Stimulated activated naive CD4-positive, alpha-beta T cell (primary cell): Measurements from ENCODE around the gene MAGI3.
"Not testable (repeated sequence)": the region's sequence is repeated elsewhere in the genome, so short reads cannot be mapped to it uniquely, and the experiment has no call there.

Experiments used
- DNase-seq, 6 experiments: peaks; one replicate each; lab custom pipeline; 2025; lab: John Stamatoyannopoulos, UW

Gene MAGI3

GRCh38 chr1:113692342-113692741 lies 302.0 kb downstream of the MAGI3 start:
- DNase-seq = no peak

- DNase-seq = no peak
These were observed 302.6 kb downstream of the MAGI3 start for GRCh38 chr1:113692824-113693431.

- DNase-seq = no peak
These were observed 304.6 kb downstream of the MAGI3 start for GRCh38 chr1:113694910-113695309.

- DNase-seq = peak in 1 of 6 experiments; percentile 2
These were observed 311.1 kb downstream of the MAGI3 start for GRCh38 chr1:113701429-113701828.

GRCh38 chr1:113714606-113715269 lies 324.4 kb downstream of the MAGI3 start:
- DNase-seq = no peak

- not testable (repeated sequence) for DNase-seq
These were observed 327.2 kb downstream of the MAGI3 start for GRCh38 chr1:113717506-113717905.

GRCh38 chr1:113718621-113719020 lies 328.3 kb downstream of the MAGI3 start:
- DNase-seq = not testable (repeated sequence)

- DNase-seq = no peak
These were observed 330.7 kb downstream of the MAGI3 start for GRCh38 chr1:113721010-113721409.

- DNase-seq = no peak
These were observed 342.5 kb downstream of the MAGI3 start for GRCh38 chr1:113732802-113733201.

- no peak for DNase-seq
These were observed 344.2 kb downstream of the MAGI3 start for GRCh38 chr1:113734357-113735055.
